ENCODE data around the gene HMGN4. TPM values are rescaled to one million over a fixed set of nuclear protein-coding genes. Genes with fewer than 3 reads are reported as not detected.
A peak's percentile ranks its signal among the peaks of the same experiment; 100 is the strongest.

HMGN4 gene
- total RNA-seq, 1 experiment from 2014 or later: 54.8 TPM

- Histone ChIP-seq H2AFZ (ENCODE audit: low read length) (peak overlapping the region; percentile 53), H3K4me2 (ENCODE audit: low read length) (peak overlapping the region; percentile 91), H3K4me1 (ENCODE audit: insufficient read depth, low read length) (peaks cover 15% of the 10 kb centered on the region), H4K20me1 (ENCODE audit: low read length) (no peaks in the 10 kb centered on the region), H3K27me3 (ENCODE audit: low read length) (no peaks in the 10 kb centered on the region), H3K36me3 (ENCODE audit: low read depth, low read length) (no peaks in the 10 kb centered on the region), H3F3A (ENCODE audit: low read length, unreplicated experiment) (no peaks in the 10 kb centered on the region), H3K9me3 (ENCODE audit: low read length) (no peaks in the 10 kb centered on the region), H3K27ac (ENCODE audit: low read length) (no peak overlapping the region), H3K79me2 (ENCODE audit: low read length) (no peaks in the 10 kb centered on the region), H3K9me2 (replicated peaks; ENCODE audit: low read length) (no peaks in the 10 kb centered on the region), H3K9ac (ENCODE audit: low read length) (no peak overlapping the region), H3K4me3 (ENCODE audit: low read length) (peak overlapping the region; percentile 93)
- ATAC-seq (peak; percentile 12; the same call in 1 of the 2 replicates), DNase-seq (peak; percentile 76)
- ChIA-PET CTCF (interaction anchor here (0.6 to 1.0 kb wide), 3 partner anchors 14 to 171 kb away, joined by 3 to 6 read pairs (median 3); no protein-coding TSS in a partner anchor), POLR2A (ENCODE audit: unreplicated experiment) (interaction anchor here (0.6 kb wide), 2 partner anchors 223 to 577 kb away, joined by 3 to 9 read pairs; no protein-coding TSS in a partner anchor)
- TF ChIP-seq, protein P1, sequence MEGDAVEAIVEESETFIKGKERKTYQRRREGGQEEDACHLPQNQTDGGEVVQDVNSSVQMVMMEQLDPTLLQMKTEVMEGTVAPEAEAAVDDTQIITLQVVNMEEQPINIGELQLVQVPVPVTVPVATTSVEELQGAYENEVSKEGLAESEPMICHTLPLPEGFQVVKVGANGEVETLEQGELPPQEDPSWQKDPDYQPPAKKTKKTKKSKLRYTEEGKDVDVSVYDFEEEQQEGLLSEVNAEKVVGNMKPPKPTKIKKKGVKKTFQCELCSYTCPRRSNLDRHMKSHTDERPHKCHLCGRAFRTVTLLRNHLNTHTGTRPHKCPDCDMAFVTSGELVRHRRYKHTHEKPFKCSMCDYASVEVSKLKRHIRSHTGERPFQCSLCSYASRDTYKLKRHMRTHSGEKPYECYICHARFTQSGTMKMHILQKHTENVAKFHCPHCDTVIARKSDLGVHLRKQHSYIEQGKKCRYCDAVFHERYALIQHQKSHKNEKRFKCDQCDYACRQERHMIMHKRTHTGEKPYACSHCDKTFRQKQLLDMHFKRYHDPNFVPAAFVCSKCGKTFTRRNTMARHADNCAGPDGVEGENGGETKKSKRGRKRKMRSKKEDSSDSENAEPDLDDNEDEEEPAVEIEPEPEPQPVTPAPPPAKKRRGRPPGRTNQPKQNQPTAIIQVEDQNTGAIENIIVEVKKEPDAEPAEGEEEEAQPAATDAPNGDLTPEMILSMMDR (conservative IDR thresholded peaks at IDR 0.05; ENCODE audit: low read depth, low read length): no peak
- TF ChIP-seq EZH2phosphoT487 (IDR thresholded peaks at IDR 0.05; ENCODE audit: borderline replicate concordance, low read length) (no peak), EZH2 (IDR thresholded peaks at IDR 0.05; ENCODE audit: low read length, unreplicated experiment) (no peak)
- BruUV-seq (replicated peaks): no TSS peak
- intact Hi-C loops (cut with micrococcal nuclease): loop anchor here (5.0 kb wide), 1 partner anchor 1117 kb away; no protein-coding TSS in a partner anchor
These were observed 16.7 kb downstream of the HMGN4 start for GRCh38 chr6:26554697-26555504.

DNA sequence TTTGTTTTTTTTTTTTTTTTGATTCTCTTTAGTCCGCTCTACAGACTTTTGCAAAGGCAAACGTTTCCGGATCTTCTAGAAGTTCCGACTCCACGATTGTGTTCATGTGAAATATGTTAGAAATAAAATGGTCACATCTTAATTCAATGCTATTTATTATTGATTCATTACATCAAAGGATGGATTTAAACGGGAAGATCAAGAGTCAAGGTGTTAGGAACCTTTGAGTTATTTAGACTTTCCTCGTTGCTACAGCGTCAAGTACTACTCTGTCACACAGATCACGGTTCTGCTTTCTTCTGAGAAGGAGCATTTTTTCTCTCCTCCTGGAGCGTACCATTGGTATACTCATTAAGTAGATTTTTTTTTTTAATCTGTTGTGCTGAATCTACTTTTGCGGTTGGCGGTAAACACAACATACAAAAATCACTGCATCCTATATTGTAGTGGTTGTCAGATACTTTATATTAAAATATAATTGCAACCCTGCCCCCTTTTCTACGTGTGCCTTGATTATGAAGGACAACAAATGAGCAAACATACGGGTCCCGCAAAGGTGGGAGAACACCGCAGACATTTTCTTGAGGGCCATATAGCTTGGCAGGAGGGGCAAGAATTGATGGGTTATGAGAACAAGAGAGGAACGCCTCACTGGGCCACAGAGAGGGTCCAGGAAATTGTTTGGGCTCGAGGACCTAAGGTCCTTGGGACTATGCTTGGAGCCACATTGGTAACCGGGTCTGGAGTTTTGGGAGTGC, 17.5 kb downstream of the HMGN4 start:
- ChIA-PET POLR2A (ENCODE audit: unreplicated experiment) (no interaction called here), CTCF (interaction anchor here (0.6 to 1.0 kb wide), 2 partner anchors 13 to 40 kb away, joined by 3 to 6 read pairs; no protein-coding TSS in a partner anchor)
- ATAC-seq (no peak), DNase-seq (no peak)
- no TSS peak for BruUV-seq (replicated peaks)
- Histone ChIP-seq H2AFZ (ENCODE audit: low read length) (no peak overlapping the region), H3K27ac (ENCODE audit: low read length) (no peak overlapping the region), H3K4me1 (ENCODE audit: insufficient read depth, low read length) (peaks cover 15% of the 10 kb centered on the region), H3K9me3 (ENCODE audit: low read length) (no peaks in the 10 kb centered on the region), H4K20me1 (ENCODE audit: low read length) (no peaks in the 10 kb centered on the region), H3K9me2 (replicated peaks; ENCODE audit: low read length) (no peaks in the 10 kb centered on the region), H3K4me3 (ENCODE audit: low read length) (no peak overlapping the region), H3K27me3 (ENCODE audit: low read length) (no peaks in the 10 kb centered on the region), H3F3A (ENCODE audit: low read length, unreplicated experiment) (no peaks in the 10 kb centered on the region), H3K9ac (ENCODE audit: low read length) (no peak overlapping the region), H3K79me2 (ENCODE audit: low read length) (no peaks in the 10 kb centered on the region), H3K36me3 (ENCODE audit: low read depth, low read length) (no peaks in the 10 kb centered on the region), H3K4me2 (ENCODE audit: low read length) (peak overlapping the region; percentile 91; the same call in 1 of the 2 replicates)
- intact Hi-C loops (cut with micrococcal nuclease): loop anchor here (1.0 to 5.0 kb wide), 2 partner anchors 13 to 1117 kb away; no protein-coding TSS in a partner anchor
- TF ChIP-seq, protein P1 (conservative IDR thresholded peaks at IDR 0.05; ENCODE audit: low read depth, low read length): no peak
- TF ChIP-seq EZH2phosphoT487 (IDR thresholded peaks at IDR 0.05; ENCODE audit: borderline replicate concordance, low read length) (no peak), EZH2 (IDR thresholded peaks at IDR 0.05; ENCODE audit: low read length, unreplicated experiment) (no peak)
